GM20000 (cell line): ENCODE measurements around the gene MSI2.

Experiments used
- DNase-seq: peaks from one replicate; pipeline ENCODE4 v3.0.0; 2012; ENCODE audit warnings: low spot score
- CTCF ChIP-seq: IDR thresholded peaks from 2 replicates; pipeline ENCODE4 v1.5.1; 2012; ENCODE audit warnings: mild to moderate bottlenecking, control low read depth; ENCODE audit errors: extremely low read depth, missing control alignments

MSI2 gene

DNA sequence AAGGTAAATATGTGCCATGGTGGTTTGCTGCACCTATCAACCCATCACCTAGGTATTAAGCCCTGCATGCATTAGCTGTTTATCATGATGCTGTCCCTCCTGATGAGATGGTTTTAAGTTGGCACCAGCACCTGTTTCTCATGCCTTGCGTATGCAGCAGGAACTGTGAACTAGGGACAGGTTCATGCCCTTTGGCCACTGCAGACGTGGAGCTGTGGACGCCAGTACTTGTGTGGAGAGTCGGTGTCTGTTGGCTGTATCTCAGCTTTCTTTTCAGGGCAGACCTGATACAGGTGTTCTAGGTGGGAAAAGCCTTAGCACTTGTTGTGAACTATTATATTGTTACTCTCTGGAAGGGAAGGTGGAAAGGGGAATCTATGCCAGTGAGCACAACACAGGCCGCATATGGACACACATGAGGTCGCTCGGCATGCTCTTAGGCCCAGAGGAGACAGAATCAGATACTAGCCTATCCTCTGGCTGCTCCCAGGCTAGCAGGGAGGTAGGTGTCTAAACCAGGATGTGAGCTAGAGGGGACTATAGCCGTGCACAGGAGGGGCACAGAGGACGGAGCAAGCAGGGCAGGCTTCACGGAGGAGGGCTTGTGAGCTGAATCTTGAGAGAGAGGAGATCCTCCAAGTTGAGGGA lies 22.5 kb downstream of the MSI2 start:
- no peak for TF ChIP-seq CTCF
- no peak for DNase-seq

- TF ChIP-seq CTCF = no peak
- no peak for DNase-seq
These were observed 23.1 kb downstream of the MSI2 start for GRCh38 chr17:57279432-57279831.

DNA sequence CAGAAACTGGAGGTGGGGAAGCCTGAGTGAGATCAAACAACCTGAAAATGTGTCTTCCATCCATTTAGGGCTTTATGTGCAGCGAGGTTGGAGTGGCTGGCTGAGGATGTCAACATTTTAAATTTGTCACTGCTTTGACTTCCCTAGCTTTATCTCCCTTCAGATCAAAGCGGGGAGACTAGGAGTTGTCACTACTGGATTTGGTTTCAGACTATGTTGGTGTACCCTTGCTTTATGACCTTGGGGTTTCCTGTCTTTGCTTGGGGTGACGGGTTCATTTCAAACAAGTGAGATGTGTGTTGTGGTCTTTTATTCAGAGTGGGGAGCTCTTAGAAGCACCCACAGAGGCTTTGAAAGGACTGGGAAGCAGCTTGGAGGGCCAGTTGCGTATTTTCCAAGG lies 25.6 kb downstream of the MSI2 start:
- no peak for DNase-seq
- TF ChIP-seq CTCF = no peak

GRCh38 chr17:57282296-57282695 lies 26.0 kb downstream of the MSI2 start:
- no peak for DNase-seq
- no peak for TF ChIP-seq CTCF

GRCh38 chr17:57283203-57283971 lies 27.1 kb downstream of the MSI2 start:
- DNase-seq = no peak
- no peak for TF ChIP-seq CTCF

DNA sequence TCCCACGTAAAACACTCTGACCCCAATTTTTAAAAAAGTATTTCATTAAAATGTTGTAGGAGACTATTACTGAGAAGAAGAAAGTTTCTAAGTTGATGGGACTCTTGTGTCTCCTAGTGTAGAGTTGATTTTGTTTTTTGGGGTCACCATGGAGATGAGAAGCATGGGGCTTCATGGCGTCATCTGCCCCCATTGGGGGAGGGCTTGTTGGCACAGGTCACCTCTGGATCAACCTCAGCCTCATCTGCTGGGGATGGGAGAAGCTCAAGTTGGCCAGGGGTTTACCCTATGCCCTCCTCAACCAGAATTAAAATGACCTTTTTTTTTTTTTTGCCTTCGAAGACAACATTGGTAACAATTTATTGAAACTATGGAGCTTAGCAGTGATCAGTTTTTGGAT lies 28.3 kb downstream of the MSI2 start:
- DNase-seq = peak; percentile 20
- TF ChIP-seq CTCF = no peak

GRCh38 chr17:57284984-57285646 lies 28.8 kb downstream of the MSI2 start:
- TF ChIP-seq CTCF = no peak
- DNase-seq = peak; percentile 56
